ENCODE results near the gene FBXO47. TPM values are rescaled to one million over a fixed set of nuclear protein-coding genes. Genes with fewer than 3 reads are reported as not detected.

The FBXO47 gene
- total and polyA plus RNA-seq, 9 of the 15 experiments (the other 6 are each of a cell fraction or from before 2014, with no cell fraction given): not detected

- TF ChIP-seq ZNF592 (IDR thresholded peaks at IDR 0.05) (peak; percentile 75), LARP7 (IDR thresholded peaks at IDR 0.05) (peak; percentile 45; the same call in 1 of the 2 replicates), KAT8 (IDR thresholded peaks at IDR 0.05; ENCODE audit: low read depth) (no peak), ARID3B (CRISPR knock-in tag; IDR thresholded peaks at IDR 0.05; ENCODE audit: borderline replicate concordance) (no peak), PKNOX1 (IDR thresholded peaks at IDR 0.05) (peak; percentile 78), RNF2 (IDR thresholded peaks at IDR 0.05) (peak; percentile 71; the same call in 1 of the 2 replicates), ZBTB5 (IDR thresholded peaks at IDR 0.05) (peak; percentile 58), TAF1 (IDR thresholded peaks at IDR 0.05; ENCODE audit: control insufficient read depth, extremely low read depth, insufficient read depth, low read length, severe bottlenecking) (peak; percentile 28), MEF2D (tag; conservative IDR thresholded peaks at IDR 0.05; ENCODE audit: low read depth) (0 out of 2 replicates have a peak, but pooled peaks have one; percentile 59), ZNF639 (CRISPR knock-in tag; conservative IDR thresholded peaks at IDR 0.05 in 1 of 2, IDR thresholded peaks at IDR 0.05 in 1 of 2) (0 out of 4 replicates have a peak, but pooled peaks of 1 of the 2 experiments have one; percentile 18), ZC3H11A (IDR thresholded peaks at IDR 0.05; ENCODE audit: low read depth, low read length) (0 out of 2 replicates have a peak, but pooled peaks have one; percentile 5), TAF9B (IDR thresholded peaks at IDR 0.05; ENCODE audit: partially characterized antibody) (peak; percentile 56), FOXK2 (conservative IDR thresholded peaks at IDR 0.05 in 1 of 2, IDR thresholded peaks at IDR 0.05 in 1 of 2; ENCODE audit: low read depth in 2 of 2) (peak in 1 of 2 experiments; percentile 10; a peak in 1 of 4 replicates), ZNF79 (CRISPR knock-in tag; IDR thresholded peaks at IDR 0.05; ENCODE audit: low read depth) (no peak), TFAM (CRISPR knock-in tag; conservative IDR thresholded peaks at IDR 0.05) (no peak), EGR1 (conservative IDR thresholded peaks at IDR 0.05) (peak; percentile 92)
Measured at GRCh38 chr17:39002991-39003715, 36.0 kb upstream of the FBXO47 start (continued).

Data from K562 (cell line).